Measurements from ENCODE around the gene RNF43. TPM values are rescaled to one million over a fixed set of nuclear protein-coding genes. Genes with fewer than 3 reads are reported as not detected.
A peak's percentile ranks its signal among the peaks of the same experiment; 100 is the strongest.

The RNF43 gene
- total RNA-seq, 1 donor from 2014 or later, result 19.2 TPM

DNA sequence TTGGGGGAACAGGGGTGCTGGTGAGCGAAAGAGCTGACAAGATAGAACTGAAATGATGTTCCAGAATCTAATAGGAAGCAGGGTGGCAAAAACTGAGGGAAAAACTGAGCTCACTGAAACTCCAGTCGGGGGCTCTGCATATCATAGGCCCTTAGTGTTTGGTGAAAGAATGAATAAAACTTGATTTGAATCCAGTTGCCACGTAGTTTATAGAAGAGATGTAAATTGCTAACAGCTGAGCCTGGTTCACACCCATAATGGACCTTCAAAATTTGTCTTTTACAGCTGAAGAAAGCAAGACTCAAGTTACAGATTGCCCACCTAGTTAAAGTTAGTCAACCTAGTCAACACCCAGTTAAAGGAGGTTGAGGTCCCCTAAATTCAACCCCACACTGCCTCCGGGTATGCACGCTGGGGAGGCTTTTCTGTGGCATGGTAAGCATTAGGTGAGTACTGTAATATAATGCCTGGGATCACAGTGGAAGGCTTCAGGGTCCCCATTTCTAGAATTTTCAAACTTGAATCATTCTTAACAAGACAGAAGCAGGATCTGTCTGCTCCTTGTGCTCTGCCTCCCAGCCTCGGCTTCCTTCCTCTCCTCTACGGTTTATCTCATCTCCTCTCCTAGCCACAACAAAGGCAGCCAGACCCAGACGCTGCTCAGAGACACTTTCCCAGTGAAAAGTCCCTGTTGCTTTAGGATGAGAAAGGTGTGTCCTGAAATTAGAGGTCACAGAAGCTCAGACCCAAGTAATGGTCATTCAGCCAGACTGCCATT is 38.4 kb downstream of the RNF43 start:
- Mint-ChIP-seq H3K27ac (peak overlapping the region; percentile 31), H3K4me3 (ENCODE audit: low read depth) (no peak overlapping the region), H3K27me3 (no peaks in the 10 kb centered on the region), H3K9me3 (ENCODE audit: low read depth) (no peaks in the 10 kb centered on the region), H3K4me1 (ENCODE audit: low read depth) (peaks cover 68% of the 10 kb centered on the region), H3K36me3 (ENCODE audit: insufficient read depth) (no peaks in the 10 kb centered on the region)
- TF ChIP-seq, protein P1, sequence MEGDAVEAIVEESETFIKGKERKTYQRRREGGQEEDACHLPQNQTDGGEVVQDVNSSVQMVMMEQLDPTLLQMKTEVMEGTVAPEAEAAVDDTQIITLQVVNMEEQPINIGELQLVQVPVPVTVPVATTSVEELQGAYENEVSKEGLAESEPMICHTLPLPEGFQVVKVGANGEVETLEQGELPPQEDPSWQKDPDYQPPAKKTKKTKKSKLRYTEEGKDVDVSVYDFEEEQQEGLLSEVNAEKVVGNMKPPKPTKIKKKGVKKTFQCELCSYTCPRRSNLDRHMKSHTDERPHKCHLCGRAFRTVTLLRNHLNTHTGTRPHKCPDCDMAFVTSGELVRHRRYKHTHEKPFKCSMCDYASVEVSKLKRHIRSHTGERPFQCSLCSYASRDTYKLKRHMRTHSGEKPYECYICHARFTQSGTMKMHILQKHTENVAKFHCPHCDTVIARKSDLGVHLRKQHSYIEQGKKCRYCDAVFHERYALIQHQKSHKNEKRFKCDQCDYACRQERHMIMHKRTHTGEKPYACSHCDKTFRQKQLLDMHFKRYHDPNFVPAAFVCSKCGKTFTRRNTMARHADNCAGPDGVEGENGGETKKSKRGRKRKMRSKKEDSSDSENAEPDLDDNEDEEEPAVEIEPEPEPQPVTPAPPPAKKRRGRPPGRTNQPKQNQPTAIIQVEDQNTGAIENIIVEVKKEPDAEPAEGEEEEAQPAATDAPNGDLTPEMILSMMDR (IDR thresholded peaks at IDR 0.05; ENCODE audit: unreplicated experiment), result no peak
- no peak for DNase-seq (ENCODE audit: low spot score, unreplicated experiment)

GRCh38 chr17:58377661-58378060 is 39.7 kb downstream of the RNF43 start:
- TF ChIP-seq, protein P1 (IDR thresholded peaks at IDR 0.05; ENCODE audit: unreplicated experiment), result no peak
- H3K4me3 Mint-ChIP-seq (ENCODE audit: low read depth), result no peak overlapping the region
- no peaks in the 10 kb centered on the region for H3K36me3 Mint-ChIP-seq (ENCODE audit: insufficient read depth)
- no peak for DNase-seq (ENCODE audit: low spot score, unreplicated experiment)
- H3K9me3 Mint-ChIP-seq (ENCODE audit: low read depth), result no peaks in the 10 kb centered on the region
- peaks cover 59% of the 10 kb centered on the region for H3K4me1 Mint-ChIP-seq (ENCODE audit: low read depth)
- H3K27ac Mint-ChIP-seq, result peak overlapping the region; percentile 74
- H3K27me3 Mint-ChIP-seq, result no peaks in the 10 kb centered on the region

DNA sequence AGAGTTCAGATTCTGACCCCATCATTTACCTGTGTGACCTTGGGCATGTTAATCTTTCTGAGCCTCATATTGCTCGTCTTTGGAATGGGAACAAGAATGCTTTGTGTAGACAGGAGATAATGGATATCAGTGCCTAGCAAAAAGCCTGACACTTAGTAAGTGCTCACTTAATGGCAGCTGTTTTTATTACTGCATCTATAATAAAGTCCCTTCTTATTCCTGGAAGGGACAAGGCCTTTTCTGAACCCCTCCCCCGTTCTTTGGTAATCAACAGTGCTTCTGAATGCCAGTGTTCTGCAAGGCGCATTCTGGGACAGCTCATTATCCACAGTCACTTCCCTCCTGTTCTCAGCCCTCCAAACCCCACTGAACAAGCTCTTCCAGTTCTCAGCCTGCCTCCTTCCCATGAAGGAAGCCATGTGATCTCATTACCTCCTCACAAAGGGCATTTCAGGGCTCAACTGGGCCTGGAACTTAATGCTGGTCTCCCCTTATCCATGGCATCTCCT is 40.2 kb downstream of the RNF43 start:
- H3K4me3 Mint-ChIP-seq (ENCODE audit: low read depth), result no peak overlapping the region
- DNase-seq (ENCODE audit: low spot score, unreplicated experiment), result no peak
- H3K27ac Mint-ChIP-seq, result peak overlapping the region; percentile 89

DNA sequence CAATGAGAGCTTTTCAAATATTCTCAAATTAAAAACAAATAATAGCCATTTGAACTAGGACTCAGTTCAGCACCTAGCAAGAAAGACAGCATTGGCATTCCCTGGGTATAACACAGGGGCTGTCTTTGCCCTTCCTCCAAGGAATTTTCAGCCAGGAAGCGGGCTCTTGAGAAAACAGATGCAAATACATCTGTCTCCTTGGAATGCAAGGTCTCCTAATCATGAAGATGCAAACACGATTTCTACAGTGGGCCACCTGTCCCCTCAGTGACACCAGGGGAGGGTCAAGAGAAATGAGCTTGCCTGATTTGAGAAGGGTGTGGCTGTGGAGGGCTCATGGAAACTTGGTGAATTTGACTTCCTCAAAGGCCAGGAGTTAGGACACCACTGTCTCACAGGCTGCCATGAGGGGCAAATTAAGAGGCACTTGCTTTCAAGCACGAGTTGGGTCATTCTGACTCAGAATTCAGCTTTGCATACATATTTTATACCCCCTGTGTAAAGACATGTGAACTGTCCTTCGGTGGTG is 40.8 kb downstream of the RNF43 start:
- Mint-ChIP-seq H3K27ac (no peak overlapping the region), H3K9me3 (ENCODE audit: low read depth) (no peaks in the 10 kb centered on the region), H3K27me3 (no peaks in the 10 kb centered on the region), H3K36me3 (ENCODE audit: insufficient read depth) (no peaks in the 10 kb centered on the region), H3K4me3 (ENCODE audit: low read depth) (no peak overlapping the region), H3K4me1 (ENCODE audit: low read depth) (peaks cover 49% of the 10 kb centered on the region)
- TF ChIP-seq, protein P1 (IDR thresholded peaks at IDR 0.05; ENCODE audit: unreplicated experiment), result no peak
- no peak for DNase-seq (ENCODE audit: low spot score, unreplicated experiment)

More for the DNA sequence above, 40.2 kb downstream of the RNF43 start:
- TF ChIP-seq, protein P1 (IDR thresholded peaks at IDR 0.05; ENCODE audit: unreplicated experiment), result no peak
- no peaks in the 10 kb centered on the region for H3K36me3 Mint-ChIP-seq (ENCODE audit: insufficient read depth)
- no peaks in the 10 kb centered on the region for H3K27me3 Mint-ChIP-seq
- no peaks in the 10 kb centered on the region for H3K9me3 Mint-ChIP-seq (ENCODE audit: low read depth)
- H3K4me1 Mint-ChIP-seq (ENCODE audit: low read depth), result peaks cover 54% of the 10 kb centered on the region

- Mint-ChIP-seq H3K27me3 (no peaks in the 10 kb centered on the region), H3K4me1 (ENCODE audit: low read depth) (peaks cover 42% of the 10 kb centered on the region), H3K36me3 (ENCODE audit: insufficient read depth) (no peaks in the 10 kb centered on the region), H3K9me3 (ENCODE audit: low read depth) (no peaks in the 10 kb centered on the region), H3K27ac (no peak overlapping the region), H3K4me3 (ENCODE audit: low read depth) (no peak overlapping the region)
- no peak for DNase-seq (ENCODE audit: low spot score, unreplicated experiment)
- TF ChIP-seq, protein P1 (IDR thresholded peaks at IDR 0.05; ENCODE audit: unreplicated experiment), result no peak
These were observed 41.5 kb downstream of the RNF43 start for GRCh38 chr17:58375811-58376210.
